H1 (cell line): ENCODE data around the gene FKBP2. TPM values are rescaled to one million over a fixed set of nuclear protein-coding genes. Genes with fewer than 3 reads are reported as not detected.

ENCODE experiments used
- CTCF ChIA-PET: fragments of 300-600 bp; sonication (Branson Sonifier 250); formaldehyde crosslinking; loops from one replicate; lab custom pipeline; 2021; ENCODE audit not compliant: partially characterized antibody; lab: Charles Lee
- POLR2A ChIA-PET: fragments of 300-600 bp; sonication (Branson Sonifier 250); formaldehyde crosslinking; loops from one replicate; lab custom pipeline; 2021; ENCODE audit warnings: inconsistent platforms; ENCODE audit not compliant: partially characterized antibody; lab: Charles Lee
- DNase-seq, 2 experiments: peaks; one replicate each; pipeline versions ENCODE4 v3.0.0 to v3.0.0-alpha.2; 2010 to 2022; ENCODE audit warnings: low spot score in 2 of 2, low read depth in 1 of 2, mixed read lengths in 1 of 2
- FAIRE-seq: peaks from 2 replicates; lab custom pipeline; 2011; peaks lifted over from hg19 to GRCh38; lab: Jason Lieb, UNC
- H2AFZ ChIP-seq: 2 replicates; pipeline ENCODE4 v1.8.1; 2012; ENCODE audit warnings: low read length, inconsistent platforms
- H2AK5ac ChIP-seq: 2 replicates; pipeline ENCODE4 v1.6.1; 2013; ENCODE audit warnings: low read depth, low read length
- H2BK120ac ChIP-seq: replicated peaks from 2 replicates; pipeline ENCODE3; 2013; ENCODE audit warnings: low read depth, low read length, inconsistent platforms
- H2BK12ac ChIP-seq: 2 replicates; pipeline ENCODE4 v1.6.1; 2013; ENCODE audit warnings: low read depth, low read length
- H2BK15ac ChIP-seq: 2 replicates; pipeline ENCODE4 v1.6.1; 2013; ENCODE audit warnings: low read length
- H2BK20ac ChIP-seq: 2 replicates; pipeline ENCODE4 v1.6.1; 2013; ENCODE audit warnings: low read length
- H2BK5ac ChIP-seq: 2 replicates; pipeline ENCODE4 v1.6.1; 2013; ENCODE audit warnings: low read depth, low read length
- H3K14ac ChIP-seq: 2 replicates; pipeline ENCODE4 v1.6.1; 2013; ENCODE audit warnings: inconsistent platforms; ENCODE audit not compliant: insufficient read length
- H3K18ac ChIP-seq: 2 replicates; pipeline ENCODE4 v1.6.1; 2013; ENCODE audit warnings: low read length; ENCODE audit errors: extremely low read depth
- H3K23ac ChIP-seq: 2 replicates; pipeline ENCODE4 v1.6.1; 2013; ENCODE audit warnings: inconsistent platforms; ENCODE audit not compliant: insufficient read length
- H3K23me2 ChIP-seq: 2 replicates; pipeline ENCODE4 v1.6.1; 2013; ENCODE audit warnings: low read depth, low read length
- H3K27ac ChIP-seq: 2 replicates; pipeline ENCODE4 v1.6.1; 2011; ENCODE audit warnings: low read depth, low read length, inconsistent platforms
- H3K27me3 ChIP-seq, 4 experiments: replicated peaks in 1 of 4; 1 replicate in 1 of 4; 2 replicates in 3 of 4; pipeline versions ENCODE4 v1.6.1 to v1.8.1; 2011 to 2013; ENCODE audit warnings: low read length in 3 of 4, mild to moderate bottlenecking in 3 of 4, inconsistent platforms in 2 of 4, mixed read lengths in 2 of 4, moderate library complexity in 1 of 4; ENCODE audit not compliant: control insufficient read depth in 3 of 4, insufficient read depth in 3 of 4; ENCODE audit errors: extremely low read depth in 1 of 4
- H3K36me3 ChIP-seq, 4 experiments: 2 replicates each; pipeline versions ENCODE4 v1.6.1 to v1.8.1; 2011 to 2013; ENCODE audit warnings: mild to moderate bottlenecking in 4 of 4, low read length in 3 of 4, moderate library complexity in 2 of 4, control low read depth in 1 of 4, inconsistent platforms in 1 of 4; ENCODE audit not compliant: insufficient read depth in 4 of 4, control insufficient read depth in 2 of 4
- H3K4ac ChIP-seq: replicated peaks from 2 replicates; pipeline ENCODE3; 2013; ENCODE audit warnings: low read length, low read depth, mixed read lengths, inconsistent platforms; ENCODE audit not compliant: insufficient read length
- H3K4me1 ChIP-seq, 4 experiments: replicated peaks in 1 of 4; 1 replicate in 1 of 4; 2 replicates in 3 of 4; pipeline versions ENCODE4 v1.6.1 to v1.8.1; 2011 to 2013; ENCODE audit warnings: low read length in 3 of 4, inconsistent platforms in 2 of 4, mixed read lengths in 1 of 4; ENCODE audit not compliant: insufficient read depth in 4 of 4, control insufficient read depth in 3 of 4
- H3K4me2 ChIP-seq, 2 experiments: 2 replicates each; pipeline versions ENCODE4 v1.6.1 to v1.8.1; 2011 to 2013; ENCODE audit warnings: low read depth in 2 of 2, low read length in 2 of 2, control low read depth in 1 of 2, inconsistent platforms in 1 of 2, mild to moderate bottlenecking in 1 of 2; ENCODE audit not compliant: insufficient read depth in 1 of 2
- H3K4me3 ChIP-seq, 4 experiments: fragments of 200-600, 300-600 bp in 1 of 4; sonication (generic), shearing (Covaris generic), sonication (Bioruptor Twin) in 1 of 4; 2 replicates each; pipeline versions ENCODE4 v1.5.1 to v1.8.1; 2011 to 2016; ENCODE audit warnings: low read length in 4 of 4, low read depth in 3 of 4, control low read depth in 2 of 4, inconsistent platforms in 2 of 4, mild to moderate bottlenecking in 2 of 4, mixed read lengths in 1 of 4, moderate library complexity in 1 of 4; ENCODE audit not compliant: insufficient read depth in 2 of 4; ENCODE audit errors: extremely low read depth in 1 of 4
- H3K56ac ChIP-seq: replicated peaks from 2 replicates; pipeline ENCODE3; 2013; ENCODE audit warnings: low read depth, mild to moderate bottlenecking, mixed read lengths, low read length, inconsistent platforms; ENCODE audit not compliant: insufficient read length
- H3K79me1 ChIP-seq: 2 replicates; pipeline ENCODE4 v1.6.1; 2013; ENCODE audit warnings: low read depth, low read length, control low read depth
- H3K79me2 ChIP-seq, 2 experiments: 2 replicates each; pipeline versions ENCODE4 v1.6.1 to v1.8.1; 2012 to 2013; ENCODE audit warnings: low read length in 2 of 2, mild to moderate bottlenecking in 2 of 2, inconsistent platforms in 1 of 2; ENCODE audit not compliant: insufficient read depth in 2 of 2, control insufficient read depth in 1 of 2
- H3K9ac ChIP-seq, 4 experiments: replicated peaks in 1 of 4; 1 replicate in 1 of 4; 2 replicates in 3 of 4; pipeline versions ENCODE4 v1.6.1 to v1.8.1; 2011 to 2013; ENCODE audit warnings: low read depth in 3 of 4, low read length in 3 of 4, control low read depth in 2 of 4, mild to moderate bottlenecking in 2 of 4, moderate library complexity in 2 of 4, inconsistent platforms in 1 of 4; ENCODE audit errors: extremely low read depth in 1 of 4
- H3K9me3 ChIP-seq, 2 experiments: 2 replicates each; pipeline versions ENCODE4 v1.6.1 to v1.8.1; 2012 to 2013; ENCODE audit warnings: mild to moderate bottlenecking in 2 of 2, moderate library complexity in 2 of 2, control low read depth in 1 of 2, inconsistent platforms in 1 of 2, low read depth in 1 of 2, low read length in 1 of 2, mixed read lengths in 1 of 2; ENCODE audit not compliant: insufficient read depth in 2 of 2
- H4K20me1 ChIP-seq, 2 experiments: replicated peaks in 1 of 2; 2 replicates each; pipeline versions ENCODE3 to v1.8.1; 2011 to 2013; ENCODE audit warnings: inconsistent platforms in 2 of 2, low read length in 2 of 2, mild to moderate bottlenecking in 1 of 2; ENCODE audit not compliant: insufficient read depth in 2 of 2, control insufficient read depth in 1 of 2
- H4K5ac ChIP-seq: 2 replicates; pipeline ENCODE4 v1.6.1; 2013; ENCODE audit warnings: low read length, low read depth, mixed read lengths, inconsistent platforms; ENCODE audit not compliant: insufficient read length
- H4K8ac ChIP-seq: 2 replicates; pipeline ENCODE4 v1.8.0; 2013; ENCODE audit warnings: mild to moderate bottlenecking, moderate library complexity, low read length, inconsistent platforms; ENCODE audit not compliant: insufficient read depth; ENCODE audit errors: extremely low read depth
- H4K91ac ChIP-seq: replicated peaks from 2 replicates; pipeline ENCODE3; 2013; ENCODE audit warnings: low read length, mixed read lengths, inconsistent platforms; ENCODE audit not compliant: insufficient read length
- ASH2L ChIP-seq: fragments of 200-600, 300-600 bp; sonication (generic); IDR thresholded peaks from one replicate; pipeline ENCODE4 v1.7.1; 2017; ENCODE audit warnings: low read length
- CHD1 ChIP-seq: IDR thresholded peaks from 2 replicates; pipeline ENCODE4 v1.6.1; 2012; ENCODE audit warnings: low read depth, low read length, improper control_type of control experiment
- CREB1 ChIP-seq: IDR thresholded peaks from 2 replicates; pipeline ENCODE4 v1.6.1; 2012; ENCODE audit warnings: inconsistent platforms
- EGR1 ChIP-seq: IDR thresholded peaks from 2 replicates; pipeline ENCODE4 v1.6.1; 2011; ENCODE audit warnings: low read depth, low read length, borderline replicate concordance
- EZH2 ChIP-seq: fragments of 200-600 bp; sonication (generic); IDR thresholded peaks from 2 replicates; pipeline ENCODE4 v1.7.1; 2012; ENCODE audit warnings: low read depth, mild to moderate bottlenecking, moderate library complexity, low read length, inconsistent platforms; ENCODE audit not compliant: severe bottlenecking
- KDM4A ChIP-seq: IDR thresholded peaks from one replicate; pipeline ENCODE4 v1.7.1; 2012; ENCODE audit warnings: low read depth, mild to moderate bottlenecking, moderate library complexity, low read length, inconsistent platforms; ENCODE audit not compliant: severe bottlenecking
- NANOG ChIP-seq: IDR thresholded peaks from 2 replicates; pipeline ENCODE4 v1.6.1; 2011; ENCODE audit warnings: low read length, low read depth, mild to moderate bottlenecking, inconsistent platforms; ENCODE audit not compliant: insufficient read depth, poor library complexity, severe bottlenecking
- WGBS, 2 experiments: shearing (Covaris generic) in 1 of 2; methylation state at CpG; one replicate each; pipeline versions ENCODE4 v1.1.6 to v1.1.7; 2013 to 2015; ENCODE audit warnings: low lambda C conversion rate in 2 of 2, mixed read lengths in 2 of 2, inconsistent platforms in 1 of 2, low coverage in 1 of 2, missing lambda C conversion rate in 1 of 2; ENCODE audit not compliant: insufficient replicate concordance in 2 of 2, insufficient coverage in 1 of 2, insufficient read length in 1 of 2; ENCODE audit errors: extremely low coverage in 1 of 2, missing lambda C conversion rate in 1 of 2; 5-methylcytosine and 5-hydroxymethylcytosine counted together
- polyA plus RNA-seq, 7 experiments: library from polyadenylated mRNA; depleted of rRNA in 3 of 7; stranded (reverse) in 5 of 7; unstranded in 2 of 7; fragments of >200 nt in 5 of 7; fragments of 200-250 nt in 2 of 7; gene quantifications; 1 replicate in 5 of 7; 2 replicates in 1 of 7; 4 replicates in 1 of 7; pipeline versions ENCODE4 v1.2.1 to v1.2.3, GENCODE V29; 2011 to 2013; ENCODE audit warnings: missing spikeins in 2 of 7, mixed read lengths in 2 of 7
- total RNA-seq: library from RNA; stranded (reverse); fragmentation: NEBNext Ultra II Directional; extraction: Animal tissue kit (Norgen Biotek cat#: 25700); gene quantifications from 2 replicates; pipeline ENCODE4 v1.2.1, GENCODE V29; 2021
- TF ChIP-seq, protein P1 (sequence below): IDR thresholded peaks from 2 replicates; pipeline ENCODE4 v1.6.1; 2012; ENCODE audit warnings: inconsistent platforms
- TF ChIP-seq, protein P2 (sequence below): IDR thresholded peaks from 2 replicates; pipeline ENCODE4 v1.6.1; 2012; ENCODE audit warnings: inconsistent platforms

Gene FKBP2
- total and polyA plus RNA-seq, 2 of the 8 experiments (the other 6 are each of a cell fraction or from before 2014, with no cell fraction given): 41.7 to 52.5 TPM

DNA sequence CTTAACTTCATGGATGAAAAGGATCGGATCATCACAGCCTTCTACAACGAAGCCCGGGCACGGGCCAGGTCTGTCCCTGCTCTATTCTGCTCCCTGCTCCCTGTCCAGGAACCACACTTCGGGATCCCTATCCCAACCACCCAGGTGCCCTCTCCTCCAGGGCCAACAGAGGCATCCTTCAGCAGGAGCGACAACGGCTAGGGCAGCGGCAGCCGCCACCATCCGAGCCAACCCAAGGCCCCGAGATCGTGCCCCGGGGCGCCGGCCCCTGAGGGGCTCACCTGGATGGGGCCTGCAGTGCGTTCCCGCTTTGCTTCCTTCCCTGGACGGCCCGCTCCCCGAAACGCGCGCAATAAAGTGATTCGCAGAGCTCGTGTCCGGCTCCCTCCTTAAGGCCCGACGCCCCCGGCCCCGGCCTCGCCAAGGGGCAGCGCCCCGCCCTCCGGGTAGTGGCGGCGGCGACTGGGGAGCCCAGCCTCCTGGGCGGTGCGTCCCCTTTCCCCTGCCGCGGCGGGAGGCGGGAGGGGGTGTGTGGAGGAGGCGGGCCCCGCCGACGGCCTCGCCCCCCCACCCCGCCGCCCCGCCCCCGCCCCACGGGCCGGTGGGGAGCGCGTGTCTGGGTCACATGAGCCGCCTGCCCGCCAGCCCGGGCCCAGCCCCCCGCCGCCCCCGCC, 6.8 kb upstream of the FKBP2 start, which contains the start of gene VEGFB:
TSS of gene VEGFB (plus strand) at position 672 of the 674 bp plus-strand sequence. CDS start 250 bp downstream, outside the sequence.
- POLR2A ChIA-PET: interaction anchor here (1.5 to 11.9 kb wide), 7 partner anchors 10 to 48 kb away, joined by 4 to 190 read pairs (median 5); partner anchors contain the start of genes FKBP2, PLCB3, PPP1R14B and STIP1
- no peak within 1 kb of the TSS for H3K14ac ChIP-seq
- FAIRE-seq: no peak
- TF ChIP-seq EGR1 (peak; percentile 8; the same call in 1 of the 2 replicates), ASH2L (no peak), CHD1 (no peak), NANOG (no peak), EZH2 (peak; percentile 3), KDM4A (peak; percentile 63), CREB1 (0 out of 2 replicates have a peak, but pooled peaks have one; percentile 6)
- TF ChIP-seq, protein P1, sequence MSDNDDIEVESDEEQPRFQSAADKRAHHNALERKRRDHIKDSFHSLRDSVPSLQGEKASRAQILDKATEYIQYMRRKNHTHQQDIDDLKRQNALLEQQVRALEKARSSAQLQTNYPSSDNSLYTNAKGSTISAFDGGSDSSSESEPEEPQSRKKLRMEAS: no peak
- TF ChIP-seq, protein P2, sequence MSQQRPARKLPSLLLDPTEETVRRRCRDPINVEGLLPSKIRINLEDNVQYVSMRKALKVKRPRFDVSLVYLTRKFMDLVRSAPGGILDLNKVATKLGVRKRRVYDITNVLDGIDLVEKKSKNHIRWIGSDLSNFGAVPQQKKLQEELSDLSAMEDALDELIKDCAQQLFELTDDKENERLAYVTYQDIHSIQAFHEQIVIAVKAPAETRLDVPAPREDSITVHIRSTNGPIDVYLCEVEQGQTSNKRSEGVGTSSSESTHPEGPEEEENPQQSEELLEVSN: peak; percentile 34; the same call in 1 of the 2 replicates

More for the DNA sequence above, 6.8 kb upstream of the FKBP2 start, which contains the start of gene VEGFB:
- DNase-seq: peak in 1 of 2 experiments; percentile 75
- Histone ChIP-seq H2BK12ac (no peak within 1 kb of the TSS), H2AK5ac (no peak within 1 kb of the TSS; the same call in 1 of the 2 replicates), H3K79me1 (no peaks in the 10 kb centered on the region; the same call in 1 of the 2 replicates), H2BK120ac (no peak within 1 kb of the TSS), H4K20me1 (peaks cover 0 to 6% of the 10 kb centered on the region in 2 experiments), H3K4me2 (peak within 1 kb of the TSS; percentile 80 to 87), H3K23me2 (peaks cover 15% of the 10 kb centered on the region), H2AFZ (no peak within 1 kb of the TSS), H3K9ac (peak within 1 kb of the TSS in 1 of 4 experiments; percentile 34; a peak in 2 of 7 replicates), H3K9me3 (no peaks in the 10 kb centered on the region), H3K18ac (peak within 1 kb of the TSS; percentile 19; the same call in 1 of the 2 replicates), H4K8ac (peak within 1 kb of the TSS; percentile 83; the same call in 1 of the 2 replicates), H3K4ac (no peak within 1 kb of the TSS), H2BK20ac (no peak within 1 kb of the TSS), H3K27me3 (peaks cover 0 to 12% (median 6%) of the 10 kb centered on the region in 4 experiments; a peak in 4 of 7 replicates), H4K5ac (no peak within 1 kb of the TSS), H3K23ac (no peak within 1 kb of the TSS), H4K91ac (no peak within 1 kb of the TSS), H2BK15ac (no peak within 1 kb of the TSS), H3K4me1 (peaks cover 0 to 19% (median 6%) of the 10 kb centered on the region in 4 experiments; a peak in 6 of 7 replicates), H3K4me3 (peak within 1 kb of the TSS; percentile 46 to 70 (median 56)), H3K79me2 (no peaks in the 10 kb centered on the region), H2BK5ac (no peak within 1 kb of the TSS), H3K56ac (no peak within 1 kb of the TSS), H3K36me3 (peaks cover 0 to 5% (median 1%) of the 10 kb centered on the region in 4 experiments; a peak in 1 of 8 replicates), H3K27ac (no peak within 1 kb of the TSS)
- 13% methylated on average over 16 of the region's 62 CpGs; no CpG with 5 or more reads in 1 of the 2 experiments for WGBS, 2 experiments
- CTCF ChIA-PET: interaction anchor here (0.6 to 8.6 kb wide), 9 partner anchors 14 to 610 kb away, joined by 3 to 51 read pairs (median 4); partner anchors contain the start of genes FERMT3 and PLCB3
